ENCODE results near the gene KRT20. TPM values are rescaled to one million over a fixed set of nuclear protein-coding genes. Genes with fewer than 3 reads are reported as not detected.

Gene KRT20
- total and polyA plus RNA-seq, 2 experiments from 2014 or later: not detected

GRCh38 chr17:40932608-40933007, 47.6 kb upstream of the KRT20 start (continued):
- TF ChIP-seq ZNF331 (CRISPR knock-in tag; IDR thresholded peaks at IDR 0.05; ENCODE audit: low read depth): no peak
- TF ChIP-seq ETS1 (IDR thresholded peaks at IDR 0.05): no peak
- TF ChIP-seq NANOG (IDR thresholded peaks at IDR 0.05; ENCODE audit: borderline replicate concordance): no peak
- no peak for TF ChIP-seq JUNB (IDR thresholded peaks at IDR 0.05; ENCODE audit: unreplicated experiment)
- TF ChIP-seq REST (IDR thresholded peaks at IDR 0.05; ENCODE audit: unreplicated experiment): no peak
- no peak for TF ChIP-seq POLR2AphosphoS5 (IDR thresholded peaks at IDR 0.05; ENCODE audit: low read depth)

GRCh38 chr17:40931311-40931710, 46.3 kb upstream of the KRT20 start:
- H3K4me1 Mint-ChIP-seq: peaks cover 7% of the 10 kb centered on the region

GRCh38 chr17:40926341-40926740, 41.3 kb upstream of the KRT20 start:
- peaks cover 10% of the 10 kb centered on the region; the same call in 1 of the 2 replicates for H3K4me1 ChIP-seq (ENCODE audit: insufficient read depth)
- H3K27me3 Mint-ChIP-seq (ENCODE audit: insufficient read depth, low read depth, poor library complexity): no peaks in the 10 kb centered on the region
- no peak overlapping the region for H3K27ac Mint-ChIP-seq
- no peak overlapping the region for H3K4me3 ChIP-seq
- H3K27ac ChIP-seq (ENCODE audit: low read depth): no peak overlapping the region
- no peaks in the 10 kb centered on the region for H3K79me2 ChIP-seq (replicated peaks; ENCODE audit: insufficient read depth)
- H3K9me3 Mint-ChIP-seq: no peaks in the 10 kb centered on the region
- H3K4me3 Mint-ChIP-seq: no peak overlapping the region
- H3K9me2 ChIP-seq (ENCODE audit: insufficient read depth): no peaks in the 10 kb centered on the region; the same call in 1 of the 2 replicates
- H2AFZ ChIP-seq: peak overlapping the region; percentile 82
- no peaks in the 10 kb centered on the region for H3F3A ChIP-seq (replicated peaks; ENCODE audit: low read depth)
- ATAC-seq: peak; percentile 59
- H4K20me1 ChIP-seq (replicated peaks; ENCODE audit: insufficient read depth): no peaks in the 10 kb centered on the region
- no peak for DNase-seq (ENCODE audit: low spot score)
- no peak overlapping the region for H3K4me2 ChIP-seq
- no peaks in the 10 kb centered on the region for H3K27me3 ChIP-seq (ENCODE audit: insufficient read depth)
- H3K36me3 Mint-ChIP-seq (ENCODE audit: low read depth): no peaks in the 10 kb centered on the region
- H3K36me3 ChIP-seq (ENCODE audit: insufficient read depth): no peaks in the 10 kb centered on the region
- peaks cover 10% of the 10 kb centered on the region for H3K4me1 Mint-ChIP-seq
- TF ChIP-seq EZH2phosphoT487 (IDR thresholded peaks at IDR 0.05; ENCODE audit: unreplicated experiment): no peak
- TF ChIP-seq POLR2AphosphoS5 (IDR thresholded peaks at IDR 0.05; ENCODE audit: low read depth): no peak
- TF ChIP-seq REST (IDR thresholded peaks at IDR 0.05; ENCODE audit: unreplicated experiment): no peak
- no peak for TF ChIP-seq CTCF (conservative IDR thresholded peaks at IDR 0.05; ENCODE audit: low read depth in 2 of 2)
- no peak for TF ChIP-seq ZNF114 (CRISPR knock-in tag; IDR thresholded peaks at IDR 0.05)

More at GRCh38 chr17:40931311-40931710, 46.3 kb upstream of the KRT20 start:
- DNase-seq (ENCODE audit: low spot score) (no peak), ATAC-seq (no peak)
- no peaks in the 10 kb centered on the region for H4K20me1 ChIP-seq (replicated peaks; ENCODE audit: insufficient read depth)
- Mint-ChIP-seq H3K27me3 (ENCODE audit: insufficient read depth, low read depth, poor library complexity) (no peaks in the 10 kb centered on the region), H3K9me3 (no peaks in the 10 kb centered on the region), H3K27ac (no peak overlapping the region), H3K36me3 (ENCODE audit: low read depth) (no peaks in the 10 kb centered on the region), H3K4me3 (no peak overlapping the region)
- H3K4me1 ChIP-seq (ENCODE audit: insufficient read depth): peaks cover 4% of the 10 kb centered on the region; the same call in 1 of the 2 replicates
- no peak overlapping the region for H3K4me3 ChIP-seq
- H3K79me2 ChIP-seq (replicated peaks; ENCODE audit: insufficient read depth): no peaks in the 10 kb centered on the region
- H3K27ac ChIP-seq (ENCODE audit: low read depth): no peak overlapping the region
- no peaks in the 10 kb centered on the region; the same call in 1 of the 2 replicates for H3K9me2 ChIP-seq (ENCODE audit: insufficient read depth)
- no peak for TF ChIP-seq CREB1 (CRISPR knock-in tag; IDR thresholded peaks at IDR 0.05; ENCODE audit: low read depth)
- H3K36me3 ChIP-seq (ENCODE audit: insufficient read depth): no peaks in the 10 kb centered on the region
- H2AFZ ChIP-seq: no peak overlapping the region
- no peaks in the 10 kb centered on the region for H3K27me3 ChIP-seq (ENCODE audit: insufficient read depth)
- H3K4me2 ChIP-seq: no peak overlapping the region
- no peaks in the 10 kb centered on the region for H3F3A ChIP-seq (replicated peaks; ENCODE audit: low read depth)

Measured in GM23338 (cell line).